Uterus (tissue), 2 donors: Measurements from ENCODE around the gene HCRTR1.

Experiments
- POLR2A ChIP-seq, 2 donors: fragments of 450-650 bp; IDR thresholded peaks; one replicate each; pipeline ENCODE4 v1.6.1; 2016; ENCODE audit warnings: antibody characterized with exemption in 2 of 2, mild to moderate bottlenecking in 1 of 2, moderate library complexity in 1 of 2
- TF ChIP-seq, protein P1 (sequence below), 4 experiments: fragments of 200-600 bp in 2 of 4; fragments of 450-650 bp in 2 of 4; sonication (generic) in 2 of 4; IDR thresholded peaks; one replicate each; pipeline ENCODE4 v1.5.1; 2016 to 2019; ENCODE audit warnings: antibody characterized with exemption in 4 of 4, mild to moderate bottlenecking in 2 of 4, moderate library complexity in 1 of 4

DNA sequence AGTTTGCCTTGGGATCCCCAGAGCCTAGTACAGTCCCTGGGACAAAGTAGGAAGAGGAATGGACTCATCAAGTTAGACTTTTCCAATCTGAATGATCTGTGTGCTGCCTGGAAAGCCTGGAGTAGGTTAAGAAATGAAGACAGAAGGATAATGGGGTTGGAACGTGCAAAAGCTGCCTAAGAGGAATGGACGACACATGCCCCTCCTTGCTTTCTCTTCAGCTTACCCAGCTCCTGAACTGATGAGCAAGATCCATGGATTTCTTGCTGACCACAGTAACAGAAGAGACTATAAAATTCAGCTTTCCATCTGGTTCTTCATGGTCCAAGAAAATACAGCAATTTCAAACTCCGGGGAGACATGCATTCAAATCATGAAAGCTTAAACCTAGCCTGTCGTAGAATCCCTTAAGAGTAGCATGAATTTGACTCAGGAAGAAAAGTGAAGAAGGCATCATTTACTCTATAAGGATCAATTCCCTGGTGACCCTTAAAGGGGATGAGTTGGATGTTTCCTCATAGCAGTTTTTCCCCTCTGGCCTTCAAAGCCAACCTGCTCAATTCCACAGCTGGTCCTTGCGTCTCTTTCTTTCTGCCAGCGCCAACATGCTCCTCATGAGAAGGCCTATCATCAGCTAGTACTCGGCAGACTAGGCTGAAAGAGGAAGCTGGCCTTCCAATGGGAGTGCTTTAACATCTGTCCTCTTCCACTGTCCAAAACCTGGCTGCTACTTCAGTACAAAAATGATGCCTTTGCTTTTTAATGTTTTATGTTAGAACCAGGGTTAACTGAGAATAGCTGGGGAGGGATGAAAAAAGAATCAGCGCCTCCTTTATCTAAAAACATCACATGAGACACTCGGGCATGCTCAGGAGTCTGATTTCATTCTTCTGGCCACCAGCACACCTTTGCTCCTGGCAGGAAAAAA lies 32.9 kb downstream of the HCRTR1 start:
- TF ChIP-seq, protein P1, sequence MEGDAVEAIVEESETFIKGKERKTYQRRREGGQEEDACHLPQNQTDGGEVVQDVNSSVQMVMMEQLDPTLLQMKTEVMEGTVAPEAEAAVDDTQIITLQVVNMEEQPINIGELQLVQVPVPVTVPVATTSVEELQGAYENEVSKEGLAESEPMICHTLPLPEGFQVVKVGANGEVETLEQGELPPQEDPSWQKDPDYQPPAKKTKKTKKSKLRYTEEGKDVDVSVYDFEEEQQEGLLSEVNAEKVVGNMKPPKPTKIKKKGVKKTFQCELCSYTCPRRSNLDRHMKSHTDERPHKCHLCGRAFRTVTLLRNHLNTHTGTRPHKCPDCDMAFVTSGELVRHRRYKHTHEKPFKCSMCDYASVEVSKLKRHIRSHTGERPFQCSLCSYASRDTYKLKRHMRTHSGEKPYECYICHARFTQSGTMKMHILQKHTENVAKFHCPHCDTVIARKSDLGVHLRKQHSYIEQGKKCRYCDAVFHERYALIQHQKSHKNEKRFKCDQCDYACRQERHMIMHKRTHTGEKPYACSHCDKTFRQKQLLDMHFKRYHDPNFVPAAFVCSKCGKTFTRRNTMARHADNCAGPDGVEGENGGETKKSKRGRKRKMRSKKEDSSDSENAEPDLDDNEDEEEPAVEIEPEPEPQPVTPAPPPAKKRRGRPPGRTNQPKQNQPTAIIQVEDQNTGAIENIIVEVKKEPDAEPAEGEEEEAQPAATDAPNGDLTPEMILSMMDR (IDR thresholded peaks at IDR 0.05), result no peak
- TF ChIP-seq POLR2A (IDR thresholded peaks at IDR 0.05), result no peak
